ENCODE data around the gene SDR42E2.
"Not testable (repeated sequence)": the region's sequence is repeated elsewhere in the genome, so short reads cannot be mapped to it uniquely, and the experiment has no call there.

The SDR42E2 gene

DNA sequence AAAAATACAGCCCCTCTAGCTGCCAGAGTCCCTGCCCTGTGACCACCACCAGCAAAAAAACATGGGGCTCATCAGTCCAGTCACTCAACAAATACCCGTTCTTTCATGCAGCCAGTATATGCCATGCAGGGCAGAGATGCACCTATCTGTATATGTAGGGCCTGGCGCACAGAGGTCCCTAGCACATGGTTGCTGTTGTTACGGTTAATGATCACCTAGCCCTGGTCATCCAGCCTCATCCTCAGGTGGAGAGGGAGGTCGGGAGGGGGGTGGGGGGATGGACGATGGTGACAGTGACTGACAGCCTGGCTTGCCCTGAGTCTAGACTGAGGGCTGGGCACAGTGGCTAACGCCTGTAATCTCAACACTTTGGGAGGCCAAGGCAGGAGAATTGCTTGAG is 1.5 kb downstream of the SDR42E2 start:
- DNase-seq, result no peak

DNA sequence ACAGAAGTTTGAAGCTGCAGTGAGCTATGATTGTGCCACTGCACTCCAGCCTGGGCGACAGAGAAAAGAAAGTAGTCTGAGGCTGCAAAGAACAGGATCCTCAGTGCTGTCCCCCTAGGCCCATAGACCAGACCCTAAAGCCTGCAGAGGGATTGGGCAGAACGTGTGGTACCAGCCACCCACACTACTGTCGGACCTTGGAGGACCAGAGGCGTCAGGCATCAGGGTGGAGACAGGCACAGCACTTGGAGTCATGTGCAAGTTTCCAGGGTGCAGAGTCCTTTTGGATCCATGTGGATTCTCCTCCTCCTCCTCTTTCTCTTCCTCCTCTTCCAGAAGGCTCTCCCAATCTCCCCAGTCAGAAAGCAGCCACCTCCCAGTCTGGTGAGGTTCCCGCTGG is 2.2 kb downstream of the SDR42E2 start:
- DNase-seq, result no peak

DNA sequence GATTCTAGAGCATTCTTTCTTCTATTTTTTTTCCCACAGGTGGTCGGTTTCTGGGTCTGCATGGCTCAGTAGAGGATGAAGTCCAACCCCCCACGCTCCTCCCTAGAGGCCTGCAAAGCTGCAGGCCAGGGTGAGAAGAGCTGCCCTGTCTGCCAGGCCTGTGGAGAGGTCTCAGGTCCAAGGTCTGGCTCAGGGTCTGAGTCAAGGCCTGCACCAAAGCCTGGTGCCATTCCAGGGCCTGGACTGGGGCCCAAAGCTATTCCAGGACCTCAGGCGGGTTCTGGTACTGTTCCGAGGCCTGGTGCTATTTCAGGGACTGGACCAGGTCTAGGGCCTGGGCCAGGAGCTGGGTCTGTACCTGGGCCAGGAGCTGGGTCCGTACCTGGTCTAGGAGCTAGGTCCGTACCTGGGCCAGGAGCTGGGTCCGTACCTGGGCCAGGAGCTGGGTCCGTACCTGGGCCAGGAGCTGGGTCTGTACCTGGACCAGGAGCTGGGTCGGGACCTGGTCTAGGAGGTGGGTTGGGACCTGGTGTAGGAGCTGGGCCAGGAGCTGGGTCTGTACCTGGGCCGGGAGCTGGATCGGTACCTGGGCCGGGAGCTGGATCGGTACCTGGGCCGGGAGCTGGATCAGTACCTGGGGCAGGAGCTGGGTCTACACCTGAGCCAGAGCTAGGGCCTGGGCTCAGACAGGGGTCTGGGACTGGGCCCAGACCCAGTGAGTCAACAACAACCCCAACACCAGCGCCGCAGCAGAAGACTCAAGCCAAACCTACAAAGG is 3.4 kb downstream of the SDR42E2 start:
- no peak for DNase-seq

DNA sequence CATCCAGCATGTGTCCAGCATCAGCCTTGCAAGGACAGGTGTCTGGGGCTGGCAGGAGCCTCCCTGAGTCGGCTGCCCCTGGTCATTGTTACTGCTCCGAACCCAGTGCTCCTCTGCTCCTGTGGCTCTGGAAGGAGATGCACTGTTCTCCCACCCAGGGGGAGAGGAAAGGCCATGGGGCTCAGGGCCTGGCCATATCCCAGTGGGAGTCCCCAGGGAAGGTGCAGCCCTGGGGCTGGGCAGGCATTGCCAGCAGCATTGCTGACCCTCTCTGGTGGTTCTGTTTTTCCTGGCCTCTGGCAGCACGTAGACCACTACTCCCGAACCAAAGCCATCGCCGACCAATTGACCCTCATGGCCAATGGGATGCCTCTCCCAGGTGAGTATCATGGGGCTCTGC is 9.6 kb downstream of the SDR42E2 start:
- no peak for DNase-seq

DNA sequence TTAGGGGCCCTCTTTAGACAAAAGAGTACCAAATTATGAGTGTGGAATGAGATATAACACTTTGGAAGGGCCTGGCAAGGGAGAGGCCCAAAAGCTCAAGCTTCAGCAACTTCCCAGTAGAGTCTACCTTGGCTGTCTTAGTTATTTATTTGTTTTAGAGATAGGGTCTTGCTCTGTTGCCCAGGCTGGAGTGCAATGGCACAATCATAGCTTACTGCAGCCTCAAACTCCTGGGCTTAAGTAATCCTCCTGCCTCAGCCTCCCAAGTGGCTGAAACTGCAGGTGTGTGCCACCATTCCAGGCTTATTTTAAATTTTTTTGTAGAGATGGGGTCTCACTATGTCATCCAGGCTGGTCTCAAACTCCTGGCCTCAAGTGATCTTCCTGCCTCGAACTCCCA is 10.3 kb downstream of the SDR42E2 start:
- not testable (repeated sequence) for DNase-seq

DNA sequence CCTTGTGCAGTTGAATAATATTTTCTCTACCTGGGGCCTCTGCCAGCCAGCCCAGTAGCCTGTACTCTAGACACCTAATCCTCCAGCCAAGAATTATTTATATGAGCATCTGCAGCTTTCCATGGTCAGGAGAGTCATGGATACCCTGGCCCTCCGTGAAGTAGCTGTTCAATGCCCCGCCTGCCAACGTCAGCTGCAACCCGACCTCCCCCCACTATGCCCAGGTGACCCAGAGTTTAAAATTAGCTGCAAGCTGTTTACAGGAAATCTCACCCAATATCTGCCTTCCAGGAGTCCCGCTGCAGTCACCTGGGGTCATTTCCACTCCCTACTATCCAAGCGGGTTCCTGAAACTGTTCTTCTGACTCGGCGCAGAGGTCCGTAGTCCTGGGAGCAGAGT is 12.3 kb downstream of the SDR42E2 start:
- no peak for DNase-seq

DNA sequence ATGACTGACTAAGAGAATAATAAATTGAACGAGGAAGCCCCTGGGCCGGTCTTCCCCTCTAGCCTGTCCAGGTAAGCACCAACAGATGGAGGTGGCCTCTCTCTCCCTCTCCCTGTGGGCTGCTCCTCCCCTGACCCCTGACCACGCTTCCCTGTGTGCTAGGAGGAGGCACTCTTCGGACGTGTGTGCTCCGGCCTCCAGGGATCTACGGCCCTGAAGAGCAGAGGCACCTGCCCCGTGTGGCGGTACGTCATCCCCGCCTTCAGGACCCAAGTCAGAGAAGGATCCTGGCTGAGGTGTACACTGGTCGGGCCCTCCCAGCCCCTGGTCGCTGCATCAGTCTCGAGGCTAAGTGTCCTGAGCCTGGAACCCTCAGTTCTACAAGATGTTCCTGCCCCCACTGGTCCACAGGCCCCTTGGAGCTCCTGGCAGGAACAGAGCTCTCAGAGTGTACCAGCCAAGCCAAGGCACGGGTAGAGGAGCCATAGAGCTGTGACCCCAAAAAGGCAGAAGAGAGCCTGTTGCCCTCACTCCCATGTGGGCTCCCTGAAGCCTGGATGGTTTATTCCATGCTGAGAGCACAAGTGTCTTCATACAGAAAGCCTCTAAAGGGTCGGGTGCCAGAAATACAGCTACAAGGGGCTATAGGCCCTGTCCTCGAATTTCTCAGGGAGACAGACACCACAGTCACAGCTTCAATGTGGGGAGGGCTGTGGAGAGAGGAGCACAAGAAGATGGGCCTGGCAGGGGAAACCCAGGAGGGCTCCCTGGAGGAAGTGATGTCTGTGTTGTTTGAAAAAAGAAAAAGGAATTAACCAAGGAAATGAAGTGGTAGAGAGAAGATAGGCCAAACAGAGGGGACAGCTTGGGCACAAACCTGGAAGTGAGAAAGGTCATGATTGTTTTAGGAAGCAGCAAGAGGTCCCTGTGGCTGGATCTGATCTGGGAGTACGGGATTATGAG is 15.9 kb downstream of the SDR42E2 start:
- DNase-seq, result no peak

DNA sequence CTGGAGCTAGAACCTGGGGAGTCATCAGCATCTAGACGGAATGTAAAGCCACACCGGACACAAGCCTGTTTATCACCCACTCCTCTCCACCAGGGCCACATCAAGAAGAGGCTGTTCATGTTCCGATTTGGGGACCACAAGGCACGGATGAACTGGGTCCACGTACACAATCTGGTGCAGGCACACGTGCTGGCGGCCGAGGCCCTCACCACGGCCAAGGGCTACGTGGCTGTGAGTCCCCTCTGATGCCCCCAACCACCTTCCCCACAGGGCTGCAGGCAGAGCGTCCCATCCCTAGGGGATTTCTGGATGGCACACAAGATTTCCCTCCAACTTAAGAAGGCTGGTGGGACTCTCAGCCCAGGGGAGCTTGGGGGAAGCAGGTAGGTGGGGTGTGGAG is 19.1 kb downstream of the SDR42E2 start:
- DNase-seq, result no peak

DNA sequence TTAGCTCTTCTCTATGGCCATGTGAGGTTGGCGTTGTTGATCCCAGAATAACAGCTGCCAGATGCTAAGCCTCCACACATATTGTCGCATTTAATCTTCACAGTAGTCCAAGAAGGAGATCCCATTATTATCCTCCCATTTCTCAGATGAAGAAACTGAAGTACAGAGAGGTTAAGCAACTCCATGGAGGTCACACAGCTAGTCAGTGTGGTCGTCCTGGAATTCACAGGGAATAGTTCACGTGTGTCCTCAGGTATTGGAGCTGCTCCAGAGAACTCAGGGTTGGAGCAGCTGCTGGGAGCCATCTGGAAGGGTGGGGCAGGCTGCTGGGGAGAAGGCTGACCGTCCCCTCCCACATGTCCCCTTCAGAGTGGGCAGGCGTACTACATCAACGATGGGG is 19.5 kb downstream of the SDR42E2 start:
- DNase-seq, result no peak

DNA sequence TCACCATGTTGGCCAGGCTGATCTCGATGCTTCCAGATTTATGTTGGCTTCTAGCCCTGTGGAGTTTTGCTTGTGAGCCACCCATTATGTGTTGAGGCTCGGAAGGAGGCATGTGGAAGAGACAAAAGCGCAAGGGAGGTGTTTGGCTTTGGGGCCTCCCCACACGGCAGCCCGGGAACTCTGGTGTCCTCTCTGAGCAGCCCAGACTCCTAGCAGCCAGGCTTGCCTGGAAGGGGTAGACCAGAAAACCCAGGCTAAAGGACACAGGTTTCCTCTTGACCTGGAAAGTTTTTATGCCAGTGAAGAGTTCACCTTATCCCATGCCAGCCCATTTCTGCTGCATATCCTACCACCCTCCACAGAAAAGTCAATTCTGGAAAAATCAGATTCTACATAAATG is 21.0 kb downstream of the SDR42E2 start:
- no peak for DNase-seq

DNA sequence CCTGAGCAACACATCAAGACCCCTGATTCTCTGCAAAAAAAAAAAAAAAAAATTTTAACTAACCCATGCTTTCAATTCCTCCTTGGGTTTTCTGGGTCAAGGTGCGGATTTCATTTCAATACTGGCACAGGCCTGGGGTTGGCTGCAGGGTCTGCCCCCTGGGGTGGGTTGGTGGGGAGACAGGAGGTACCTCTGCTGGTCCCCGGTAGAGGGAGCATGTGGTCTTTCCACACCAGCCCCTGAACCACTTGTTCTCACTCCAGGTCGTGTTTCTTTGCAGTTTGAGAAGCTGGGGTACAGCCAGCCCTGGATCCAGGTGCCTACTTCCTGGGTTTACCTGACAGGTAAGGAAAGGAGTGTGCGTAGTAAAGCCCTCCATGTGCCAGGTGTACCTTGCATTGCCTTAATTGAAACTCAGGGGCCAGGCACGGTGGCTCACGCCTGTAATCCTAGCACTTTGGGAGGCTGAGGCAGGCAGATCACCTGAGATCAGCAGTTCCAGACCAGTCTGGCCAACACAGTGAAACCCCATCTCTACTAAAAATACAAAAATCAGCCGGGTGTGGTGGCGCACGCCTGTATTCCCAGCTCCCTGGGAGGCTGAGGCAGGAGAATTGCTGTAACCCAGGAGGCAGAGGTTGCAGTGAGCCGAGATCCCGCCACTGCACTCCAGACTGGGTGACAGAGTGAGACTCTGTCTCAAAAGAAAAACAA is 21.8 kb downstream of the SDR42E2 start:
- no peak for DNase-seq

DNA sequence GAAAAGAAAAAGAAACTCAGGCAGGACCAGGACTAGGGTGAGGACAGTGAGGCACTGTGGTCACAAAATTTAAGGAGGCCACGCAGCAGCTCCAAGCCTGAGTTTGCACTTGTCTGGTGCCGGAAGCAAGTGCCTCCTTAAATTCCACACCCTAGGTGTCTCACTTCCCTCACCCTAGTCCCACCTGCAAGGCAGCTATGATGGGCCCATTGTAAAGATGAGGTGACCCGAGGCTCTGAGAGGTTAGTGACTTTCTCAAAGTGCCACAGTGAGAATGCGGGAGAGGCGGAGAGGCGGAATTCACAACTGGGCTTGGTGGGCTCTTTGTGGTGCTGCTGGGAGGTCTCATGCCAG is 22.3 kb downstream of the SDR42E2 start:
- no peak for DNase-seq

DNA sequence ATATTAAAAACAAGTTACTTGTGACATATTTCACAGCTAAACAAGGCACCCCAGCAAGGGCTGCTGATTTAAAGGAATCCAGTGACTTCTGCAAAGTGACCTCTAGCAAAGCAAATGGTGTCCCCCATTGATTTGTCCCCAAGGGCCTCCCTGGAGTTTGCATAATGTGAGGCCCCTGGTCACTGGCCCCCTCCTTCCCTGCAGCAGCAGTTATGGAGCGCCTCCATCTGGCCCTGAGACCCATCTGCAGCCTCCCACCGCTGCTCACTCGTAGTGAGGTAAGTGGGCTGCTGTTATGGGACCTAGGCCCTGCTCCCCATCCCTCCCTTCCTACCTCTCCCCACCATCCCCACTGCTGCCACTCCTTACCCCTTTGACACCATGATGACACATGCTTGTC is 24.2 kb downstream of the SDR42E2 start:
- DNase-seq, result no peak

DNA sequence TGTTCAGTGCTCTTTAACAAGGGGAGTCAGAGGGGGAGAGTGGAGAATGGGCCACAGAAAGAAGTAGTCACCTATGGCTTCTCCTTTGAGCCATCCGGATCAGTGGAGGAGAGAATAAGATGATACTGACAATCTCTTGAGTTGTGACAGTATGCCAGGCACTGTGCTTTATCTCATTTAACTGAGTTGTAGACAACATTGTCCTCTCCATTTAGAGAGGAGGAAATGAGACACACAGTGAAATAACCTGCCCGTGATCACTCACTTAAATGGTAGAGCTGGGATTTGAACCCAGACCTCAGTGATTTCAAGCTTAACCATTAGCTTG is 25.9 kb downstream of the SDR42E2 start:
- no peak for DNase-seq

DNA sequence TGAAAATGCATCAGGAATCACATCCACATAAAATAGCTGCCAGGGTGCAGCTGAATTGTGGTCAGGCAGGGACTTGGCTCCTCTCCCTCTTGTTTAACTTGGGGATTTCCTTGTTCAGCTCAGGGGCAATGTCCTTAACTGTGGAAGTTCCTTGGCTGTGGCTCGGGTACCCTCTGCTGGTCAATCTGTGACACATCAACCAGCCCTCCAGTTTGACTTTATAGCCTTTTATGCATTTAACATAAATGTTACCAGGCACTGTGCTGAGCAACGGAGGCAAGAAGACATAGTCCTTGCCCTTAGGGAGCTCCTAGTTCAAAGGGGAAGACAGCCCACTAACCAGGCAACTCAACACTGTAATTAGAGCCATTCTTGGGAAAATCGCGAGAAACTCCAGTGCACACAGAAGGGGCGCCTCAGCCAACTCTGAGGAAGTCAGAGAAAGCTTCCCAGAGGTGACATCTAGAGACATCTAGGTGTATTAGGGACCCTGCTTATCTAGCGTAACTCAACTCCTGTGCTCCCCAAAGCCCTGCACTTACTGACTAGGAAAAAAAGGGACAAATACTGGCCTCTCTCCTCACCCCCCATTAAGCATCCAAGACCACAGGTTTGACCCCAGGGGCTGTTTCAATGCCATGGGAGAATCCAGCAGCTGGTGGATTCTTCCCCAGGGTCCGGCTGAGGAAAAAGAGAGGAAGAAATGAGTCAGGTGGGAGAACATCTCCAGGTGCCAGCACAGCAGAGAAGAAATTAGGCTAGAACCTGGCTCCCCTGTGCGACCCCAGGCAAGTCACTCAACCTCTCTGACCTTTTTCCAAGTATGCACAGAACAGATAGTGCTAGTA is 26.5 kb downstream of the SDR42E2 start:
- peak in 1 of 2 experiments; percentile 17 for DNase-seq

DNA sequence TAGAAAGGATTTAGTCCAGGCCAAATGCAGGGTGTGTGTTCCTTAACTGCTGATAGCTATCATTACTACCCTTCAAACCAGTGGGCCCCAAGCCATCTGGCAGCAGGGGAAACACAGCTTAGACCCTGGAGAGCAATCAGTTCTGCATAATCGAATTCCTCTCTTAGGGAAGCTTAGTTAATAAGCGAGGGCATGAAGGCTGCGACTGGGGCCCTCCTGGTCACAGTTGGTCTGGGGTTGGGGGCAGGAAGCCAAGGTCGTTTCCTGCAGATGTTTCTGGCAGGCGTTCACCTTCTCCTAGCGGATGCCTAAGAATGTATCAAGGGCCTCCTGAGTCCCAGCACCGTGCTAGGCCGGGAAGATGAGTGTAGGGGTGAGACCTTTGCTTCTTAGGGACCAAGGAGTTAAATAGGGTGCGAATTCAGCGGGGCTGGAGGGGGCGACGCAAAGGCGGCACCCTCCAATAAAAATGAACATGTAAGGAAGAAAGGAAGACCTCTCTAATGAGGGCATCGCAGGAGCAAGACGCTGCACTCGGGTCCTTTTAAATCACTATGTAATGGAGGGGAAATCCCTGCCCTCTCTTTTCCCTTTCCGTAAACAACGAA is 27.3 kb downstream of the SDR42E2 start:
- no peak for DNase-seq

DNA sequence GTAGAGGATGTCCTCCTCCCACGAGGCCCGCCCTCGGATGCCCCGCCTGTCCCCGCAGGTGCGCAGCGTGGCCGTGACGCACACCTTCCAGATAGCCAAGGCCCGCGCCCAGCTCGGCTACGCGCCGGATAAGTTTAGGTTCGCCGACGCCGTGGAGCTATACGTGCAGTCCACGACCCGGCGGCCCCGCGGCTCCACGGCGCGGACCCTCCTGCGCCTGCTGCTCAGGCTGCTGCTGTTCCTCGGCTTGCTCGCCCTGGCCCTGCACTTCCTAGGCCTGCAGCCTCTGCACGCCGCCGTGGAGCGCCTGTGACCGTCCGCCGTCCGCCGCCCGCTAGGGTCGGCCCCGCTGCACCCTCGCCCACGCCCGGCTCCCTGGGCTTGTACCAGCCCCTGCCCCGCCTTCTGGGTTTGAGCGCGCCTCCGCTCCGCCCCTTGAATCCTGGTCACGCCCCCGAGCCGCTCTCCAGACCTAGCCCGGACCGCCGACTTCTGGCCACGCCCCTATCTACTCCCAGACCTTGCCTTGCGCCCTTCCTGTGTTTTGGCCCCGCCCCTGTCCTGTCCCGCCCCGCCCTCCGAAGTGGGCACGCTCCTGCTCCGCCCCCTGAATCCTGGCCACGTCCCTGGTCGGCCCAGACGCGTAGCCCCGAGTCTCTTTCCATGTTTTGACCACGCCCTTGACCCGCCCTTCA is 27.9 kb downstream of the SDR42E2 start:
- DNase-seq, result peak in 1 of 2 experiments; percentile 100

DNA sequence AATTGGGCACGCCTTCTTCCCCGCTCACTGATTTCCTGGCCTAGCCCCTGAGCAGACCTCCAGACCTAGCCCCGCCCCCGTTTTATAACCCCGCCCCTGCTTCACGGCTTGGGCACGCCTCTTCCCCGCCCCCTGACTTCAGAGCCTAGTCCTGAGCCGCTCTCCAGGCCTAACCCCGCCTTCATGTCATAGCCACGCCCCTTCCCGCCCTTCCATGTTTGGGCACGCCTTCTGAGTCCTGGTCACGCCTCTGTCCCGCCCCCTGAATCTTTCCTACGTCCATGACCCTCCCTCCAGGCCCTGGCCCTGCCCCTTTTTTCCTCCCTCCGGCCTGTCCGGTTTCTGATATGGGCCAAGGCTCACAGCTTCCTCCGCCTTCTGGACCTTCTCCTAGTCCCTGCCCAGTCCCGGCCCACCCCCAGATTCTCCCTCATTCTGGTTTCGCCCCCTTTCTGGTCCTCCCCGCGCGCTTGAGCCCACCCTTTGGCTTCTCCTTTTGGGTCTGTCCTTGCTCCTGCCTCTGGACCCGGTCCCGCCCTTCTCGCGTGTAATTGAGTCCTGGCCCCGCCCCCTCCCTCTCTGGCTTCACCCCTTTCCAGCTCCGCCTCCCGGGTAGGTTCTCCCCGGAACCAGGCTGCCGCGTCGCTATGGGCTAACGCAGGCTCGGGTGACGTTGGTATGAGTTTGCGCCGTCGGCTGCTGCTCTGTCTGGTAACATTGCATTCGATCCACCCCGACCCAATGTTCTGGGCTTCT is 28.6 kb downstream of the SDR42E2 start:
- DNase-seq, result peak; percentile 97 to 100

DNA sequence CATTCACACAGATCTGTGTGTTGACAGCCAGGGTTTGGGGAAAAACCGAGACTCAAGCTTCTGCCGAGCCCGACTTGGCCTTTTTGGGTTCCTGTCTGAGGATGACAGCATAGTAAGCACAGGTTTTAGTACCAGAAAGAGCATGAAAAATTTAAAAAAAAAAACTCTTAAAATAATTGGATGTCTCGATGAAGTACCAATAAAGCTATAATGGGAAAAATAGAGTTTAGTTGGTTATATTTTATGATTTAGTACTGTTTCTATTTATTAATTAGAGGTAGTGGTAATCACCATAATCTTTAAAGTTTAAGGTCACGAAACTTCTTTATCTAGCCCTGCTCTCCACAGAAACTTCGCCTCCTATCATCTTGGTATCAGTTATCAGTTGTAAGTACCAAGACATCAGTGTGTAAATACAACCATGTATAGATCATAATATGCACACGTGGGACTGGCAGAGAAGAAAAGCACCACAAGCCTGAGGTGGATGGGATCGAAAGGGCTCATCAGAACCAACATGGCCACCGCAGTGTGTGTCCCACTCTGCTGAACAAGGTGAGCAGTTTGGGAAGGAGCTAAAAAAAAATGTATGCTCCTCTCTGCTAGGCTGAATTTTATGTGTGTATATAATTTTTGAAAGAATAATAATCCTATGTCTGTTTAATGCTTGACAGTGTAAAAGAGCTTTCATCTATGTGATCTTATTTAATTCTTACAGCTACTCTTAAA is 29.4 kb downstream of the SDR42E2 start:
- peak in 1 of 2 experiments; percentile 36 for DNase-seq

Measured in cerebellar nuclear complex (tissue), 1 donor.